GM18861 (cell line): ENCODE measurements around the gene ZBTB38.

Experiments
- ATAC-seq: cut with Tn5 transposase; IDR thresholded peaks from one replicate; pipeline ENCODE4 v1.9.1; 2021; ENCODE audit not compliant: unreplicated experiment

Gene ZBTB38

DNA sequence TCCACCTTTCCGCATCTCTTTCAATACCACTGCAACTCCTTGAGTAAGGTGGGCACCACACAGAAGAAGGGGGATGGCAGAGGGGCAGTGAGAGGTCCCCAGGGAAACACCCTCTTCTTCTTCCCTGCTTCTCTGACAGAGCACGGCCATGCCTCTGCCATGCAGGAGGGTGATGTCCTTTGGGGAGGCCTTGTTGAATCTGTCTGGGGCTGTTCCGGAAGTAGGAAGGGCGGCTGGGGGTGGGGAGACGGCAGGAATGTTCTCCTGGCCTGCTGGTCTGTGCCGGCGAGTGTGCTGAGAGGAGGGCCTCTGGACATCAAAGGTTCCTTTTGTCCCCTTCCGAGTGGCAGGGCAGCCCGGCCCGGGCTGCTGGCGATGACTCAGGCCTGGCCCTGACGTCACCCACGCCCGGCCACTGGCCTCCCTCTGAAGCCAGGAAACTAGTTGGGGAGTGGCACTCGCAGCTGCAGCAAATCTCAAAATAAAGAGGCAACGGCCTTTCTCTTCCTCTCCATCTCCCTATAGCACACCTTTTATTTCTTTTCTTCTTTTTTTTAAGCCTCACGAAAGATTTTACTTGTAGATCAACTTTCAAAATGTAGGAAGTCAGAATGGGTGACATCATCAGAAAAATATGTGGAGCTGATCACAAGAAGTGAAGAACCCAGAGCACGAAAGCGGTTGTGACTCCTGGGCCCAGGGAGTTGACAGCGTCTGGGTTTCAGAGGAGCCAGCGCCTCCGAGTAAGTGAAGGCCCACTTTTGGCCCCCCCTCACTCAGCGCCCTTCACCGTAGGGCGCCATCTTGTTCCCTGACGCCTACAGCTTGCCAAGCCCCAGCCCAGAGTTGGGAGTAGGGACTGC is at the start of gene ZBTB38:
ZBTB38 (plus strand) TSS at position 443 of the 863 bp plus-strand sequence. CDS start 73,885 bp downstream, outside the sequence.
- ATAC-seq = no peak

DNA sequence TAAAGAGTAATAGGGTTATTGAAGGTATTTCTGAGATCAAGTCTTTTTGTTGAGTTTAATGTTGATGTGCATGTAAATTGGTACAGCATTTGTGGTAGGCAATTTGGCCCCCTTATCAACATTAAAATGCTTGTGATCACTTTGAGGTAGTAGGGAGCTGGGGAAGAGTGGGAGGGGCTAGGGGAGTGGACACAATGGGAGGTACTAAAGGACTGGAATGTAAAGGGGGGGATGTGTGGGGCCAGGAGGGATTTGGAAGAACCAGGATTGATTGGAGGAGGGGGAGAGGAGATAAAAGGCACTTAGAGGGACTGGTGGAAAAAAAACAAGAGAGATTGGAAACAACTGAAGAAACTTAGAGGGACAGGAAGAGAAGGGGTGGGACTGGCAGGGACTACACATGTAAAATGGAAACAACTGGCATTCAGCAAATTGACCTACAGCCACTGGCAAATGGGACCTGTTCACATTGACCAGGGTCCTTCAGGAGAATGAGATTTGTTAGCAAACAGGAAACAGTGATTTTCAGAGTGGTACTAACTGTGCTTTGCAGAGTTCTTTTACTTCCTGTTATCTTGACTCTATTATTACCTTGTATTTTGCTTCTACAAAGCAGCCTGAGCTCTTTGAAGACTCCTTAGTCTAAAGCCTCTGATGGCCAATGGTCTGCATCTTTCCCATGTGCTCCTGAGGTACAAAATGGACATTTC is 47.8 kb upstream of the ZBTB38 start:
- no peak for ATAC-seq

GRCh38 chr3:141321109-141321497 is 47.2 kb upstream of the ZBTB38 start:
- ATAC-seq = no peak

GRCh38 chr3:141323936-141324704 is 44.2 kb upstream of the ZBTB38 start:
- no peak for ATAC-seq

DNA sequence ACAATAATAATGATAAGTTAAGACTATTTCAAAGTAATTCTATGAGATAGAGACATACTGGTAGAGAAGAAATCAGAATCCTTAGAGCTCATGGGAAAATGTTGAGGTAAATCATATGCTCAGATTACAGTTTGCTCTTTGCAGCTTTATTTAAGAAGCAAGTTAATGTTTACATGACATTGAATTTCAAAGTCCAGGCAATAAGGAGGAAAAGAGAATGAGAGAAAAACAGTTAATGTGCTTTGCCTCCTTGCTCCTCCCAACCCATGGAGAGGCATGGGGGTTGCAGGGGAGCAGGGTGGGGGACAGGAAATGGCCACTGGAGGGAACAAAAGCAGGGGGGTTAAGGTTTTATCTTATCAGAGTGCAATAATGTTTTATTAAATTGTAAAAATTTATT is 42.2 kb upstream of the ZBTB38 start:
- ATAC-seq = no peak

GRCh38 chr3:141326626-141327025 is 41.7 kb upstream of the ZBTB38 start:
- no peak for ATAC-seq

- no peak for ATAC-seq
Measured at GRCh38 chr3:141328286-141329166, 39.8 kb upstream of the ZBTB38 start.

DNA sequence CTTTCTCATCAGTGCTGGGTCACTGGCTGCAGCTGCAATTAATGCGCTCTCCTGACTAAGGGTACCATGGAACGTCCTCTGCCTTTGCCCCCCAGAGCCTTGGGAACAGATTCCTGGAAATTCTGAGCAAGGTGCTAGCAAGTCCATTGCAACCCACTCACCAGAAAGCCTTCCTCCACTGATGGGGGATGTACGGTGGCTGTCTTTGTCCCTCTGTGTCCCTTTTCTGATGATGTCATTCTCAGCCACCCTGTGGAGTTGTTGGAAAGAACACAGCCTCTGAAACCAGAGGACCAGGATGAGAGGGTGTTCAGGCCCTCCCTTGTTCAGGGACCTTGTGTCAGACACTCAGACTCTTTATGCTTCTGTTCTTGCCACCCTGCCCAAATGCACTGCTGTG is 38.1 kb upstream of the ZBTB38 start:
- ATAC-seq = no peak

DNA sequence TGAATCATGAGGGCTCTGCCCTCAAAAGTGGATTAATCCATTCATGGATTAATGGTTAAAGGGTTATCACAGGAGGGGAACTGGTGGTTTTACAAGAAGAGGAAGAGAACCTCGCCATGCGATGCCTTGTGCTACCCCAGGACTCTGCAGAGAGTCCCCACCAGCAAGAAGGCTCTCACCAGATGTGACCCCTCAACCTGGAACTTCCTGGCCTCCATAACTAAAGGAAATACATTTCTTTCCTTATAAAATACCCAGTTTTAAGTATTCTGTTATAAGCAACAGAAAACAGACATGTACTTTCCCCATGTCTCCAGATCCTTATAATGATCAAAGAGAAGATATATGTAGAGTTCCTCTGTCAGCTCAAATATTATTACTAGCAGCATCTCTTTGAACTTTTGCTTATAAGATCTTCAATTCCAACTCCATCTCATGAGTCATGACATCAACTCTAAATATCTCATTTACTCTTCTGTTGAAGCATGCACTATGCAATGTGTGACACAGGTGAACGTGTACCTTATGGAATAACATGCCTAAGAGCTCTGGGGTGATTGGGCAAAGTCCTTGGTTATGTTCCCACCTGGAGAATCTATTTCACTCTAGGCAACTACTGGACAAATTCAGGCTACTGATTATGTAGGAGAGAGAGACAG is 37.5 kb upstream of the ZBTB38 start:
- ATAC-seq = no peak

GRCh38 chr3:141331377-141332318 is 36.7 kb upstream of the ZBTB38 start:
- ATAC-seq = peak; percentile 39

GRCh38 chr3:141332416-141332815 is 35.9 kb upstream of the ZBTB38 start:
- ATAC-seq = no peak

DNA sequence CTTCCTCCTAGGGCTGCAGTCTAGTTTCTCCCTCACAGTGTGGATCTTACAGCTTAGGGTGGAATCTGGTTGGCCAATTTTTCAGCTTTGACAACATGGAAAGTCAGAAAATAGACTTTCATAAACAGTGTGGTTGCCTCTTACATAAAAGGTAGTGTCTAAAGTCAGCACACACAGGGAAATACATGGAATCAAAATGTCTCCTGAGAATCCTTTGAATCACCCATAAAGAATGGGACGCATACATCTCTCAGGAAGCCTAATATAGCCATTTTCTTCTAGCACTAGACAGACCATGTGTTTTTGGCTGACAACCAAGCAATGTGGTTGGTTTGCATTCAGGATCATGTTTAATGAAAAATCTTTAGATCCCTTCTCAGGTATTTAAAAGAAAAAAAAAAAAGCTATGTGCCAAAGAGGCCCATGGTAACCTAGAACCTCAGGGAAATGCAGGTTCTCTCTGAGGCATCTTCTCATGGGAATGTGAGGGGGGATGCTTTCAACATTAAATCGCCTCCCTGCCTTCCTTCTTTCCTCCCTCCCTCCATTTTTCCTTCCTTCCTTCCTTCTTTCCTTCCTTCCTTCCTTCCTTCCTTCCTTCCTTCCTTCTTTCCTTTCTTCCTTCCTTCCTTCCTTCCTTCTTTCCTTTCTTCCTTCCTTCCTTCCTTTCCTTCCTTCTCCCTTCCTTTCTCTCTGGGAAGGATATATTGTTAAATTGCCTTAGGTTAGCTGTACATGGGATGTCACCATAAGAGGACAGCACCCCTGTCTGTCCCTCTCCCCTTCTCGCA is 34.3 kb upstream of the ZBTB38 start:
- no peak for ATAC-seq

GRCh38 chr3:141334627-141335250 is 33.6 kb upstream of the ZBTB38 start:
- ATAC-seq = no peak

GRCh38 chr3:141335531-141336061 is 32.7 kb upstream of the ZBTB38 start:
- no peak for ATAC-seq

- ATAC-seq = peak; percentile 89
Measured at GRCh38 chr3:141336672-141337522, 31.4 kb upstream of the ZBTB38 start.

- no peak for ATAC-seq
Measured at GRCh38 chr3:141337523-141337854, 30.8 kb upstream of the ZBTB38 start.

DNA sequence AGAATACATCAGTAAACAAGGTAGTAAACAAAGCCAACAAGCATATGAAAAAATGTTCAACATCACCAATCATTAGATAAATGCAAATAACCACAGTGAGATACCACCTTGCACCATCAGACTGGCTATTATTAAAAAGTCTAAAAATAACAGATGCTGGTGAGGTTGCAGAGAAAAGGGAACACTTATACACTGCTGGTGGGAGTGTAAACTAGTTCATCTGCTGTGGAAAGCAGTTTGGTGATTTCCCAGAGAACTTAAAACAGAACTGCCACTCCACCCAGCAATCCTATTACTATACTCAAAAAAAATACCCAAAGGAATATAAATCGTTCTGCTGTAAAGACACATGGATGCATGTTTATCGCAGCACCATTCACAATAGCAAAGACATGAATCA is 30.3 kb upstream of the ZBTB38 start:
- ATAC-seq = no peak
